SK-N-SH (cell line): Measurements from ENCODE around the gene NPC1. TPM values are rescaled to one million over a fixed set of nuclear protein-coding genes. Genes with fewer than 3 reads are reported as not detected.

Source experiments
- CTCF ChIA-PET: fragments of 300-600, 350-600 bp; formaldehyde crosslinking; extraction: SDS; loops from one replicate; lab custom pipeline; 2021; lab: Yijun Ruan, JAX
- POLR2A ChIA-PET: fragments of 350-600 bp; sonication (Branson Sonifier 250); formaldehyde crosslinking; extraction: SDS; loops from one replicate; lab custom pipeline; 2020; ENCODE audit warnings: antibody characterized with exemption, inconsistent platforms; lab: Yijun Ruan, JAX
- DNase-seq: peaks from one replicate; pipeline ENCODE4 v3.0.0; 2012
- H2AFZ ChIP-seq: fragments of 200-600 bp; sonication (generic); 2 replicates; pipeline ENCODE4 v1.8.1; 2016; ENCODE audit warnings: antibody characterized with exemption, mild to moderate bottlenecking, low read depth
- H3F3A ChIP-seq: fragments of 200-600 bp; sonication (generic); replicated peaks from 2 replicates; pipeline ENCODE3; 2016; ENCODE audit warnings: antibody characterized with exemption, mild to moderate bottlenecking; ENCODE audit not compliant: insufficient read depth
- H3K27ac ChIP-seq, 2 experiments: fragments of 200-500 bp in 1 of 2; fragments of 200-600 bp in 1 of 2; sonication (Bioruptor generic) in 1 of 2; sonication (generic), shearing (Covaris generic) in 1 of 2; 2 replicates each; pipeline versions ENCODE4 v1.5.1 to v1.6.1; 2014 to 2016; ENCODE audit warnings: low read depth in 2 of 2, inconsistent platforms in 1 of 2, low read length in 1 of 2, mild to moderate bottlenecking in 1 of 2, mixed read lengths in 1 of 2
- H3K27me3 ChIP-seq: fragments of 200-600 bp; sonication (generic), shearing (Covaris generic); 2 replicates; pipeline ENCODE4 v1.6.1; 2016; ENCODE audit warnings: mixed run types; ENCODE audit not compliant: insufficient read depth
- H3K36me3 ChIP-seq, 2 experiments: fragments of 200-500 bp in 1 of 2; fragments of 200-600 bp in 1 of 2; sonication (Bioruptor generic) in 1 of 2; sonication (generic) in 1 of 2; replicated peaks in 1 of 2; 2 replicates each; pipeline versions ENCODE3 to v1.5.1; 2014 to 2016; ENCODE audit warnings: low read length in 1 of 2, mild to moderate bottlenecking in 1 of 2; ENCODE audit not compliant: insufficient read depth in 2 of 2, control insufficient read depth in 1 of 2
- H3K4me1 ChIP-seq, 2 experiments: fragments of 200-500 bp in 1 of 2; fragments of 200-600 bp in 1 of 2; sonication (Bioruptor generic) in 1 of 2; sonication (generic), shearing (Covaris generic) in 1 of 2; 2 replicates each; pipeline versions ENCODE4 v1.5.1 to v1.6.1; 2014 to 2016; ENCODE audit warnings: low read depth in 1 of 2, low read length in 1 of 2, mixed run types in 1 of 2; ENCODE audit not compliant: insufficient read depth in 2 of 2, control insufficient read depth in 1 of 2
- H3K4me2 ChIP-seq: fragments of 200-600 bp; sonication (generic), shearing (Covaris generic); 2 replicates; pipeline ENCODE4 v1.6.1; 2017; ENCODE audit warnings: mixed run types
- H3K4me3 ChIP-seq, 2 experiments: fragments of 200-500 bp in 1 of 2; fragments of 200-600 bp in 1 of 2; sonication (Bioruptor generic) in 1 of 2; sonication (generic), shearing (Covaris generic) in 1 of 2; 2 replicates each; pipeline versions ENCODE4 v1.5.1 to v1.8.1; 2014 to 2016; ENCODE audit warnings: low read depth in 2 of 2, inconsistent platforms in 1 of 2, low read length in 1 of 2, mild to moderate bottlenecking in 1 of 2, mixed read lengths in 1 of 2, moderate library complexity in 1 of 2
- H3K79me2 ChIP-seq: fragments of 200-600 bp; sonication (generic); 2 replicates; pipeline ENCODE4 v1.8.1; 2017; ENCODE audit warnings: mild to moderate bottlenecking; ENCODE audit not compliant: insufficient read depth
- H3K9ac ChIP-seq: fragments of 200-600 bp; sonication (generic); 2 replicates; pipeline ENCODE4 v1.6.1; 2017; ENCODE audit warnings: mixed run types
- H3K9me2 ChIP-seq: fragments of 200-600 bp; sonication (generic); 2 replicates; pipeline ENCODE4 v1.6.1; 2017; ENCODE audit warnings: mixed run types
- H3K9me3 ChIP-seq: fragments of 200-600 bp; sonication (generic); 2 replicates; pipeline ENCODE4 v1.6.1; 2017; ENCODE audit warnings: mixed run types, mild to moderate bottlenecking, moderate library complexity
- H4K20me1 ChIP-seq: fragments of 200-600 bp; sonication (generic); 2 replicates; pipeline ENCODE4 v1.6.1; 2017; ENCODE audit warnings: mild to moderate bottlenecking, mixed run types; ENCODE audit not compliant: insufficient read depth
- ELF1 ChIP-seq: IDR thresholded peaks from 2 replicates; pipeline ENCODE4 v1.4.0; 2012
- EZH2phosphoT487 ChIP-seq: fragments of 200-600 bp; sonication (generic); IDR thresholded peaks from 2 replicates; pipeline ENCODE4 v1.6.1; 2017; ENCODE audit warnings: low read depth, mixed run types, mild to moderate bottlenecking, antibody characterized with exemption, moderate library complexity, borderline replicate concordance
- FOSL2 ChIP-seq: IDR thresholded peaks from 2 replicates; pipeline ENCODE4 v1.4.0; 2012; ENCODE audit warnings: low read depth, mild to moderate bottlenecking, moderate library complexity, borderline replicate concordance
- GABPA ChIP-seq: IDR thresholded peaks from 2 replicates; pipeline ENCODE4 v1.4.0; 2012; ENCODE audit warnings: low read depth, mild to moderate bottlenecking
- MXI1 ChIP-seq: IDR thresholded peaks from 2 replicates; pipeline ENCODE4 v1.6.1; 2012; ENCODE audit warnings: mild to moderate bottlenecking, low read depth, low read length, improper control_type of control experiment
- NFIC ChIP-seq: IDR thresholded peaks from 2 replicates; pipeline ENCODE4 v1.4.0; 2012; ENCODE audit warnings: borderline replicate concordance
- NRF1 ChIP-seq: IDR thresholded peaks from 2 replicates; pipeline ENCODE4 v1.6.1; 2012; ENCODE audit warnings: low read depth, mild to moderate bottlenecking, low read length
- RAD21 ChIP-seq: IDR thresholded peaks from 2 replicates; pipeline ENCODE4 v1.6.1; 2012; ENCODE audit warnings: mild to moderate bottlenecking, low read length
- RCOR1 ChIP-seq: fragments of 150-350 bp; IDR thresholded peaks from 2 replicates; pipeline ENCODE4 v1.6.1; 2017; ENCODE audit warnings: antibody characterized with exemption, low read length
- TCF12 ChIP-seq: IDR thresholded peaks from 2 replicates; pipeline ENCODE4 v1.4.0; 2012
- TEAD4 ChIP-seq: IDR thresholded peaks from 2 replicates; pipeline ENCODE4 v1.4.0; 2012; ENCODE audit warnings: mild to moderate bottlenecking, borderline replicate concordance; ENCODE audit not compliant: insufficient read depth
- WGBS: methylation state at CpG from one replicate; pipeline ENCODE4 v1.1.6; 2017; ENCODE audit warnings: low lambda C conversion rate; 5-methylcytosine and 5-hydroxymethylcytosine counted together
- polyA plus RNA-seq, 3 experiments: library from polyadenylated mRNA; depleted of rRNA; stranded (reverse); fragments of >200 nt; gene quantifications; 2 replicates each; pipeline ENCODE4 v1.2.3, GENCODE V29; 2012
- TF ChIP-seq, protein P1 (sequence below): fragments of 150-350 bp; IDR thresholded peaks from 2 replicates; pipeline ENCODE4 v1.6.1; 2017; ENCODE audit warnings: antibody characterized with exemption, low read length, low read depth, borderline replicate concordance
- TF ChIP-seq, protein P2 (sequence below): IDR thresholded peaks from 2 replicates; pipeline ENCODE4; 2012
- TF ChIP-seq, protein P3 (sequence below): IDR thresholded peaks from 2 replicates; pipeline ENCODE4 v1.4.0; 2012; ENCODE audit warnings: low read depth
- TF ChIP-seq, protein P4 (sequence below): IDR thresholded peaks from 2 replicates; pipeline ENCODE4 v1.6.1; 2012; ENCODE audit warnings: mild to moderate bottlenecking, low read depth, low read length, moderate library complexity
- TF ChIP-seq, protein P5 (sequence below): IDR thresholded peaks from 2 replicates; pipeline ENCODE4 v1.4.0; 2012; ENCODE audit warnings: low read depth, borderline replicate concordance

NPC1 gene
- polyA plus RNA-seq, 1 of the 3 experiments (the other 2 are of a cell fraction): 23.9 TPM

DNA sequence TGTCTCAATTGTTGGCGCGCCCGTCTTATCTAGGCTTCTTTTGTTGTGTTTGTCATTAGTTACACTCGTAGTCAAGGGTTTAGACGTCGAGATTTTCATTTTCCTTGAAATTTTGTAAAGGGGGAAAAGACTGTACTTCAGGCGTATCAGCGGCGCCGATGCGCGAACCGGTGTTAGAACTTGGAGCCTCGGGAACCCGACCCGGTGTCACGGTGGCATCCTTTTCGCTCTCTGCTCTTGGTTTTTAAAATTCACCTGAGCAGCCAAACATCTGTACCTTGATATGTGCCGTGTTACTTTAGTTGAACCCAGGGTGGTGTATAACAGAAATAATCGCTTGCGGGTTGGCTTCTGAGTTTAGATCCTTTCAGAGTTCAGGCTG, 82.4 kb downstream of the NPC1 start:
- 0 out of 2 replicates have a peak, but pooled peaks cover 8% of the 10 kb centered on the region for H4K20me1 ChIP-seq
- H3K4me1 ChIP-seq: peaks cover 8 to 24% of the 10 kb centered on the region in 2 experiments; a peak in 1 of 4 replicates
- H3K9me2 ChIP-seq: no peaks in the 10 kb centered on the region
- no peaks in the 10 kb centered on the region for H3K27me3 ChIP-seq
- H3K4me2 ChIP-seq: peak overlapping the region; percentile 89
- H3K27ac ChIP-seq: peak overlapping the region; percentile 34 to 66; a peak in 2 of 4 replicates
- peaks cover 5% of the 10 kb centered on the region for H3F3A ChIP-seq
- CTCF ChIA-PET: interaction anchor here (0.9 to 1.8 kb wide), 2 partner anchors 12 to 88 kb away, joined by 3 to 6 read pairs; no protein-coding TSS in a partner anchor
- POLR2A ChIA-PET: no interaction called here
- H3K79me2 ChIP-seq: peaks cover 42% of the 10 kb centered on the region
- no peak for DNase-seq
- H3K9me3 ChIP-seq: no peaks in the 10 kb centered on the region
- TF ChIP-seq ELF1 (no peak), RCOR1 (no peak), EZH2phosphoT487 (no peak), FOSL2 (no peak), RAD21 (no peak), MXI1 (no peak)
- TF ChIP-seq, protein P1, sequence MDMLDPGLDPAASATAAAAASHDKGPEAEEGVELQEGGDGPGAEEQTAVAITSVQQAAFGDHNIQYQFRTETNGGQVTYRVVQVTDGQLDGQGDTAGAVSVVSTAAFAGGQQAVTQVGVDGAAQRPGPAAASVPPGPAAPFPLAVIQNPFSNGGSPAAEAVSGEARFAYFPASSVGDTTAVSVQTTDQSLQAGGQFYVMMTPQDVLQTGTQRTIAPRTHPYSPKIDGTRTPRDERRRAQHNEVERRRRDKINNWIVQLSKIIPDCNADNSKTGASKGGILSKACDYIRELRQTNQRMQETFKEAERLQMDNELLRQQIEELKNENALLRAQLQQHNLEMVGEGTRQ: no peak
- peak overlapping the region; percentile 69 for H2AFZ ChIP-seq
- 3% methylated on average over 21 of the region's 21 CpGs for WGBS
- H3K4me3 ChIP-seq: peak overlapping the region; percentile 91 to 96
- H3K36me3 ChIP-seq: peaks cover 11 to 17% of the 10 kb centered on the region in 2 experiments
- peak overlapping the region; percentile 94 for H3K9ac ChIP-seq

DNA sequence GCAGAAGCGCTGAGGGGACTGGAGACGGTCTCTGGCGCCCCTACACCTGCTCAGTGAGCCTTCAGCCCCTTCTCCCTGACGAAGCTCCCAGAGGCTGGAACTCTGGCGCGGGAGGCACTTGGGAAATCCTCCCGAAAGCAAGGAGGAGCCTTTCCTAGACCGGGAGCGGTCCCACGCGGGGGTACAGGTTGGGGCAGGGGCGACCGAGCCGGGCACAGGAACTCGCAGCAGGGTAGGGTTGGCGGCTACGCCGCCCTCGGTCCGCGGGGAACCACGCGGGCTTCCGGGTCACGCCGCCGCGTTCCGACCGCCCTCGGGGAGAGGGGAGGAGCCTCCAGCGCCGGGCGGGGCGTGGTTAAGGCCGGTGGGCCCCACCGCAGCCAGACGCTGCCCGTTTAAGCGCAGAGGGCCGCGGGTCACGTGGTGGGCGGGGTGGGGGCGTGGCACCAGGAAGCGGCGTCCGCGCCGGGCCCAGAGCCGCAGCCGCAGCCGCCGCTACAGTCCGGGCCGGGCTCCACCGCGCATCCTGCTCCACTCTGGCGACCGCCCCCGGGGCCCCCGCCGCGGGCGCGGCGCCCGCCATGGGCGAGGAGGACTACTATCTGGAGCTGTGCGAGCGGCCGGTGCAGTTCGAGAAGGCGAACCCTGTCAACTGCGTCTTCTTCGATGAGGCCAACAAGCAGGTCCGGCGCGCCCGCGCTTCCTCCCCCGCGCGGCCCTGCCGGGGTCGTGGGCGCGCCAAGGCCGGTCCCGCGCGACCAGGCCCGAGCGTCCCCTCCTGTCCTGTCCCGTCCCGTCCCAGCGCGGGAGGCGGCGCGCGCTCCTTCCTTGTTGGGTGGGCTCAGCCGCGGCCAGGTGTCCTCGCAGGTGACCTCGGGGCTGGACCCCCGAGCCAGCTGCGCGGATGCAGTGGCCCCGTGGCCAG, 83.0 kb downstream of the NPC1 start, which contains the start of gene RMC1:
Gene RMC1 (plus strand): TSS at position 474 of the 925 bp plus-strand sequence. CDS start 108 bp downstream, at position 582.
- peak; percentile 98 for DNase-seq
- peaks cover 5% of the 10 kb centered on the region for H3F3A ChIP-seq
- no peaks in the 10 kb centered on the region for H3K9me3 ChIP-seq
- peak within 1 kb of the TSS; percentile 94 for H3K9ac ChIP-seq
- ChIA-PET CTCF (interaction anchor here (0.7 to 1.8 kb wide), 5 partner anchors 13 to 416 kb away, joined by 3 to 6 read pairs (median 3); no protein-coding TSS in a partner anchor), POLR2A (no interaction called here)
- peaks cover 7 to 10% of the 10 kb centered on the region in 2 experiments for H3K36me3 ChIP-seq
- peak within 1 kb of the TSS; percentile 89 for H3K4me2 ChIP-seq
- H3K9me2 ChIP-seq: no peaks in the 10 kb centered on the region
- peak within 1 kb of the TSS; percentile 66 to 75 for H3K27ac ChIP-seq
- 0% methylated on average over 7 of the region's 110 CpGs for WGBS
- H4K20me1 ChIP-seq: 0 out of 2 replicates have a peak, but pooled peaks cover 8% of the 10 kb centered on the region
- H2AFZ ChIP-seq: peak within 1 kb of the TSS; percentile 98
- H3K4me1 ChIP-seq: peaks cover 8 to 21% of the 10 kb centered on the region in 2 experiments; a peak in 1 of 4 replicates
- H3K27me3 ChIP-seq: no peaks in the 10 kb centered on the region
- peak within 1 kb of the TSS; percentile 91 to 96 for H3K4me3 ChIP-seq
- peaks cover 36% of the 10 kb centered on the region for H3K79me2 ChIP-seq
- TF ChIP-seq RAD21 (peak; percentile 23; the same call in 1 of the 2 replicates), TEAD4 (no peak), GABPA (peak; percentile 61), TCF12 (no peak), NRF1 (no peak), NFIC (no peak), MXI1 (peak; percentile 90), RCOR1 (0 out of 2 replicates have a peak, but pooled peaks have one; percentile 19)
- TF ChIP-seq, protein P1: peak; percentile 83
- TF ChIP-seq, protein P2, sequence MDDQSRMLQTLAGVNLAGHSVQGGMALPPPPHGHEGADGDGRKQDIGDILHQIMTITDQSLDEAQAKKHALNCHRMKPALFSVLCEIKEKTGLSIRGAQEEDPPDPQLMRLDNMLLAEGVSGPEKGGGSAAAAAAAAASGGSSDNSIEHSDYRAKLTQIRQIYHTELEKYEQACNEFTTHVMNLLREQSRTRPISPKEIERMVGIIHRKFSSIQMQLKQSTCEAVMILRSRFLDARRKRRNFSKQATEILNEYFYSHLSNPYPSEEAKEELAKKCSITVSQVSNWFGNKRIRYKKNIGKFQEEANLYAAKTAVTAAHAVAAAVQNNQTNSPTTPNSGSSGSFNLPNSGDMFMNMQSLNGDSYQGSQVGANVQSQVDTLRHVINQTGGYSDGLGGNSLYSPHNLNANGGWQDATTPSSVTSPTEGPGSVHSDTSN: no peak
- TF ChIP-seq, protein P3, sequence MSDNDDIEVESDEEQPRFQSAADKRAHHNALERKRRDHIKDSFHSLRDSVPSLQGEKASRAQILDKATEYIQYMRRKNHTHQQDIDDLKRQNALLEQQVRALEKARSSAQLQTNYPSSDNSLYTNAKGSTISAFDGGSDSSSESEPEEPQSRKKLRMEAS: peak; percentile 77
- TF ChIP-seq, protein P4, sequence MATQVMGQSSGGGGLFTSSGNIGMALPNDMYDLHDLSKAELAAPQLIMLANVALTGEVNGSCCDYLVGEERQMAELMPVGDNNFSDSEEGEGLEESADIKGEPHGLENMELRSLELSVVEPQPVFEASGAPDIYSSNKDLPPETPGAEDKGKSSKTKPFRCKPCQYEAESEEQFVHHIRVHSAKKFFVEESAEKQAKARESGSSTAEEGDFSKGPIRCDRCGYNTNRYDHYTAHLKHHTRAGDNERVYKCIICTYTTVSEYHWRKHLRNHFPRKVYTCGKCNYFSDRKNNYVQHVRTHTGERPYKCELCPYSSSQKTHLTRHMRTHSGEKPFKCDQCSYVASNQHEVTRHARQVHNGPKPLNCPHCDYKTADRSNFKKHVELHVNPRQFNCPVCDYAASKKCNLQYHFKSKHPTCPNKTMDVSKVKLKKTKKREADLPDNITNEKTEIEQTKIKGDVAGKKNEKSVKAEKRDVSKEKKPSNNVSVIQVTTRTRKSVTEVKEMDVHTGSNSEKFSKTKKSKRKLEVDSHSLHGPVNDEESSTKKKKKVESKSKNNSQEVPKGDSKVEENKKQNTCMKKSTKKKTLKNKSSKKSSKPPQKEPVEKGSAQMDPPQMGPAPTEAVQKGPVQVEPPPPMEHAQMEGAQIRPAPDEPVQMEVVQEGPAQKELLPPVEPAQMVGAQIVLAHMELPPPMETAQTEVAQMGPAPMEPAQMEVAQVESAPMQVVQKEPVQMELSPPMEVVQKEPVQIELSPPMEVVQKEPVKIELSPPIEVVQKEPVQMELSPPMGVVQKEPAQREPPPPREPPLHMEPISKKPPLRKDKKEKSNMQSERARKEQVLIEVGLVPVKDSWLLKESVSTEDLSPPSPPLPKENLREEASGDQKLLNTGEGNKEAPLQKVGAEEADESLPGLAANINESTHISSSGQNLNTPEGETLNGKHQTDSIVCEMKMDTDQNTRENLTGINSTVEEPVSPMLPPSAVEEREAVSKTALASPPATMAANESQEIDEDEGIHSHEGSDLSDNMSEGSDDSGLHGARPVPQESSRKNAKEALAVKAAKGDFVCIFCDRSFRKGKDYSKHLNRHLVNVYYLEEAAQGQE: no peak
- TF ChIP-seq, protein P5, sequence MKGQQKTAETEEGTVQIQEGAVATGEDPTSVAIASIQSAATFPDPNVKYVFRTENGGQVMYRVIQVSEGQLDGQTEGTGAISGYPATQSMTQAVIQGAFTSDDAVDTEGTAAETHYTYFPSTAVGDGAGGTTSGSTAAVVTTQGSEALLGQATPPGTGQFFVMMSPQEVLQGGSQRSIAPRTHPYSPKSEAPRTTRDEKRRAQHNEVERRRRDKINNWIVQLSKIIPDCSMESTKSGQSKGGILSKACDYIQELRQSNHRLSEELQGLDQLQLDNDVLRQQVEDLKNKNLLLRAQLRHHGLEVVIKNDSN: peak; percentile 96
